Measurements from ENCODE around the gene GNG10.
"Not testable (repeated sequence)": the region's sequence is repeated elsewhere in the genome, so short reads cannot be mapped to it uniquely, and the experiment has no call there.

The GNG10 gene

DNA sequence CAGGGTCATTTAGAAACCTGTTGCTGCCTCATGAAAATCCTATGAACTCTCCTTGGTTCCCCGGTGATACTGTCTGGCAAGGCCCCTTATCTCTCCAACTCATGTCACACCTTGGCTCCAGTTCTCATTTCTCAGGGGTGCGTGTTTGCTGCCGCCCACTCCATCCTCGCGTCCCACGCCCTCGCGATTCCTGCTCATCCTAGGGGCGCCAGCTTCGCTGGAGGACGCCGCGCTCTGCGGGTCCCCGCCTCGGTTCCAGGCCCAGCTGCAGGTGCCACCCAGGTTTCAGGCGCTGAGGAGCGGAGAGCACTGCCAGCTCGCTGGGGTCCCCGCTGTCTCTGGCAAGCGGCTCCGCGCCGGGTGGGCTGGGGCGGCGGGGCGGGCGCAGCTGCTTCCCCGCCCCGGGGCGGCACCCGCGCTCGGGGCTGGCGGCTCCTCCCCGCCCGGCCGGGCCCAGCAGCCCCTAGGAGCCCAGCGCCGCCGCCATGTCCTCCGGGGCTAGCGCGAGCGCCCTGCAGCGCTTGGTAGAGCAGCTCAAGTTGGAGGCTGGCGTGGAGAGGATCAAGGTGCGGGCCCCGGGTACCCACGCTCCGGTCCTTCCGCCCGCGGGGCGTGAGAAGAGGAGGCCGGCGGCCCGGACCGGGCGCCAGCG is at the start of gene GNG10:
GNG10 (plus strand) TSS at position 456 of the 652 bp plus-strand sequence; CDS start at position 486, 30 bp downstream.
- peak; percentile 7 for DNase-seq (ENCODE audit: low read depth)

DNA sequence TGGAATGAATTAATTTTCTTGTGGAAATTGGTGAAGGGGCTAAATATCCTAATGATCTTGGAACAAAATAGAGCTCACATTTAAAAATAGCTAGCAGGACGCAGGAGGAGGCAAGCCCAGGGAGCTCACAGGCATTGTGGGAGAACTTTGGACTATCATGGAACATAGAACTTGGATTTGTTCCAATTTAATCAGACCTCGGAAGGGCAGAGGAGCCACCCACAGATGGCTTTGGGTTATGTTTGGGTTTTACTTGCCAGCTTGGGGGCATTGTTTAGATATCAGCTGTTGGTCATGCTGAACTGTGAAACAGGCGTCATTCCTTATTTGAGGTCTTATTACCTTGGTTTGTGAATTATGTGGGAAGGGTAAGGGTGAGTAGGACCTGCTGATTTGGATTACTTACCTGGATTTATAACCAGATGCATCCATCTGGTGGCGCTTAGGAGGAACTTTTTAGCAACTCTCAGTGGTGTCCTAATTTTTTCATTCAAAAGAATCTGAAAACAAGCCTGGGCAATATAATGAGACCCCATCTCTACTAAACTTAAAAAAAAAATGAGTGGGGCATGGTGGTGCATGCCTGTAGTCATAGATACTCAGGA is 47.9 kb upstream of the GNG10 start:
- no peak for DNase-seq (ENCODE audit: low read depth)

GRCh38 chr9:111615928-111616327 is 45.5 kb upstream of the GNG10 start:
- DNase-seq (ENCODE audit: low read depth), result no peak

- DNase-seq (ENCODE audit: low read depth), result not testable (repeated sequence)
Observed at GRCh38 chr9:111617349-111617748, 44.1 kb upstream of the GNG10 start.

DNA sequence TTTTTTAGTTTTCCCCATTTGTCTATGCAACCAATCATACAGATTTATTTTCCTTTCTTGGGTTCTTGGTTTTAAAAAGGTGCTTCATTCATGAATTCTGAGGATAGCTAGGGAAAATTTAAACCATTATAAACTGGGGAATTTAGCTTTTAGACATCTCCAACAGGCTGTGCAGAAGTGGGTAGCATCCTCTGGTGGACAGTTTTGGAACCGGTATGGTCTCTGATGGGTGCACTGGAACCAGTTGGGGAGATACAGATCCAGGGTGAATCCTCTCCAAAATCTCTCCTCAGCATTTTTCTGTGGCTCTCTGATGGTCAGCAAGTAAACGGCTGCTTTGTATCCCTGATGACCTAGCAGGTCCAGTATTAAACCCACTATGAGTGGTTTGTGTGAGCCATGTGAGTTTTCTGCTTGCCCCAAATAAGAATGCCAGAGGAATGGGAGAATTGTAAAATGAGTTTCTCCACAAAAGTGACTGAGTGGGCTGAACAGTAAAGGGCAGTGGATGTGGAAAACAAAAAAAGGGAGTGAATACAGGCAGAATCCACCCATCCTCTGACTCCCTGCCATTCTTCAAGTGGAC is 39.4 kb upstream of the GNG10 start:
- DNase-seq (ENCODE audit: low read depth), result no peak

GRCh38 chr9:111622626-111623025 is 38.8 kb upstream of the GNG10 start:
- no peak for DNase-seq (ENCODE audit: low read depth)

- no peak for DNase-seq (ENCODE audit: low read depth)
Observed at GRCh38 chr9:111627260-111627963, 34.0 kb upstream of the GNG10 start.

GRCh38 chr9:111628411-111628810 is 33.0 kb upstream of the GNG10 start:
- no peak for DNase-seq (ENCODE audit: low read depth)

- no peak for DNase-seq (ENCODE audit: low read depth)
Observed at GRCh38 chr9:111630182-111630963, 31.0 kb upstream of the GNG10 start.

DNA sequence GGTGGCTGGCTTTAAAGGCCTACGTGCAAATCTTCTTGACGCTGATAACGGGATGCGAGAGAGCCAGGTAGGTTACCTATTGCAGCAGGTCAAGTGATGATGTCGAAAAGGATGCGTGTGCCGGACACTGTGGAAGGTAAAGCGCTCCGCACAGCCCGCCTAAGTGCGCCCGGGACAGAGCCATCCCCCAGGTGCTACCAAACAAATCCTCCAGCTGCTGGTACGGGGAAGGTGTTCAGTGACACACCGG is 30.5 kb upstream of the GNG10 start:
- DNase-seq (ENCODE audit: low read depth), result no peak

DNA sequence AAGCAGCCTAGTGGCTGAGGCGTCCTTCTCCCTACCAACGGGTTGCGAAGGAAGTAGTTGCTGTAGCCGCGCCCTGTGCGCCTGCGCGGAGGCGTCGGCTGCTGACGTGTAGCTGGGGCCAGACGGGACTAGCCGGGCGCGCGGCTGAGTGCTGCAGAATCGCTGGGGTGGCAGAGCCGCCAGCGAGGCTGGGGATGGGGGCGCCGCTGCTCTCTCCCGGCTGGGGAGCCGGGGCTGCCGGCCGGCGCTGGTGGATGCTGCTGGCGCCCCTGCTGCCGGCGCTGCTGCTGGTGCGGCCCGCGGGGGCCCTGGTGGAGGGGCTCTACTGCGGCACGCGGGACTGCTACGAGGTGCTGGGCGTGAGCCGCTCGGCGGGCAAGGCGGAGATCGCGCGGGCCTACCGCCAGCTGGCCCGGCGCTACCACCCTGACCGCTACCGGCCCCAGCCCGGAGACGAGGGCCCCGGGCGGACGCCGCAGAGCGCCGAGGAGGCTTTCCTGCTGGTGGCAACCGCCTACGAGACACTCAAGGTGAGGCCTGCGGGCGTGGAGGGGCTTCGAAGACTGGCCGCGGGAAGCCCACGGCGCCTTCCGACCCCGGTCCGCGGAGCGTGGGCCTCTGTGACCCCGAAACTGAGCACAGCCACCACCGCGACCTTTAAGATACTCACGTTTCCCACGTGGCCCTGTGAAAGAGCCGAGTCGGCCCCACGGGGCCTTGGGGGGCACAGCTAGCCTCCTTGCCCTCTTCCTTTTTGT is 30.0 kb upstream of the GNG10 start, which contains the start of gene DNAJC25:
DNAJC25 (plus strand) TSS at position 121 of the 758 bp plus-strand sequence; CDS start at position 195, 74 bp downstream.
- DNase-seq (ENCODE audit: low read depth), result peak; percentile 96

GRCh38 chr9:111632060-111632459 is 29.3 kb upstream of the GNG10 start:
- no peak for DNase-seq (ENCODE audit: low read depth)

DNA sequence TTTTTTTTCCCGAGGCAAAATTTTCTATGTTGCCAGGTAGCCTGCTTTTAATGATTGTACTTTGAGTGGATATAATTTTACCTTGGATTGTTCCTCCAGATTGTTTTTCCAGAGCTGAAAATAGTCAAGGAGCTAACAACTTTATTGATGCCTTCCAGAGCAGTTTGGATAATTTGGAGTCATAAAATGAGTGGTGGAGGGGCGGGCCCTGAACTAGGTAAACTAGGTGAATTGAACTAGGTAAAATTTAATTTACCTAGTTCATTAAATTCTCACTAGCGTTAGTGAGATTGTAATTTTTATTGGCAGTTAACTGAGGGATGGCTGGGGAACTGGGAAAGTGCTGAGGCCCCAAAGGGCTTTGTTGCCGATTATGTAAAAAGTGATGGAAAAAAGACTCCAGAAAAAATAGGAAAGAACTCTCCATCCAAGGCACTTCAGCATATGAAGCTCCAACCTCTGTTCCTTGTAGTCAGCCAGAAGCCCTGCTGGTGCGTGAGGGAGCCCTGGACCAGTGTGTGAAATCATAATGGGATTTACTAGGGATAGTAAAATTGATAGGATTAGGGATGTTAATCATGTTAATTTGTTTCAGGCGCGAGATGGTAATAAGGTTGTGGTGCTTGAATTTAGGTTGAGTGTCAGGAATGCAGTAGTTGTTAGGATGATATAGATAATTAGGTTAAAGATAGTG is 28.6 kb upstream of the GNG10 start:
- DNase-seq (ENCODE audit: low read depth), result no peak

- DNase-seq (ENCODE audit: low read depth), result no peak
Observed at GRCh38 chr9:111633389-111633736, 28.0 kb upstream of the GNG10 start.

DNA sequence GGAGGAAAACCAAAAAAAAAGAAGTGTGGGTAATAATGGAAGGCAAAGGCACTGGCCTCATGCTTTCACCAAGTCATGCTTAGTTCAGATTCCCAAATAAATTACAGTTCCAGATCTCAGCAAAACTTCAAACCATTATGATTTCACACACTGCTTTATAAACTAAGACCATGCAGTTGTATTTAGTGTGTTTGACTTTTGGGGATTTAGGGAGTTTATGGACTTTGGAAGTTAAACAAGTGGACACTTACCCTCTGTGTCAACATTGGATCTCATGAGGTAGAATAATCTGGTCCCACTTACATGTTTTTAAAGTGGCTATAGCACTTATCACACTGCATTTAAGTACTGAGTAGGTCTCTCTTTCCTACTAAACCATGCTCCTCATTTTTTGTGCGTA is 26.5 kb upstream of the GNG10 start:
- no peak for DNase-seq (ENCODE audit: low read depth)

GRCh38 chr9:111637421-111637950 is 23.9 kb upstream of the GNG10 start:
- DNase-seq (ENCODE audit: low read depth), result no peak

DNA sequence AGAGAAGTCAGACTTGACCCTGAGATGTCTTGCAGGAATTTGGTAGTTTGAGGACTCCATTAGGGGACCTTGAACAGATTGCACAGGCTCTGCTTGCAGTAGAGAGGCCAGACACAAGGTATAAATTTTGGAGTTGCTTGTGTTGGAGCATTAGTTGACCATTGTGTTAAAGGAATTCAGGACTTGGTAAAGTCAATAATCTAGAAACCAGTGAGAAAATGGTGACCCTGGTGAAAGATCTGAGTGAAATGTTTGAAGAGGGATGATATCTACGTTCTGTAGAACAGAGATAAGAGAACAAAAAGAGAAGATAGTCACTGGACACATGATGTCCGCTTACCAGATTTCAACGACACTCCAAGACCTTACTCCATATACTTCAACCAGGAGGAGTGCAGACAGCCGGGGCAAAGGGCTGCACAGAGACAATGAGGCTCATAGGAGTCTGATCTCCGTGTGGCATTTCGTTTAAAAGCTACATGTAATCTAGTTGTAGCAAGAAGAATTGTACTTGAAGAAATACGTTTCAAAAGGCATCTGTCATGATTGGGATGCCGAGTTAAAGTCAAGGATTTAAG is 17.1 kb upstream of the GNG10 start:
- DNase-seq (ENCODE audit: low read depth), result no peak

DNA sequence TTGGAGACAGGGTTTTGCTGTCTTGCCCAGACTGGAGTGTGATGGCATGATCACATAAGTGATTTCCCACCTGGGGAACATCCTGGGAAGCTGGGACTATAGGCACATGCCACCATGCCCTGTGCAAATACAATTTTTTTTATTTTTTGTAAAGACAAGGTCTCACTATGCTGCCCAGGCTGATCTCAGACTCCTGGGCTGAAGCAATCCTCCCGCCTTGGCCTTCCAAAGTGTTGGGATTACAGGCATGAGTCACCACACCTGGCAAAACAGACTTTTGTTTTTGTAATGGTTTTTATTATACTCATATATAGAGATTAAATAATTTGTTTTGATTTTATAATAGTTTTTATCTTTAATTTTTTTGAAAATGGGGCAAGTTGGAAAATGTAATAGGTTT is 15.6 kb upstream of the GNG10 start:
- DNase-seq (ENCODE audit: low read depth), result no peak

DNA sequence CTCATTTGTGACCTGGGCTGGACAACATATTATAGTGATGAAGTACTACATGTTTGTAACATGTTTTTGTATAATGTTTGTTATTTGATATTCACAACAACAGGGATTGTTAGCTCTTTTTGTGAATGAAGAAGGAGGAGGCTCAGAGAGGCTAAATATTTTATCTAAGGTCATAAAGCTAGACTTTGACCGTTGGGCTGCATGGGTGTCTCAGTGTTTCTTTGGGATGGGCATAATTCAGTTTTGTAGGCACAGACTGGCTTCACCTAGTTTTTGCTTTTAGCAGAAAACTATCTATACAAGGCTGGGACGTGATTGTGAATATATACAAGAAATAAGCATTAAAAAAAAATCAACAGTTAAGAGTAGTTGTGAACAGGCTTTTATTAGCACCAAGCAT is 15.0 kb upstream of the GNG10 start:
- no peak for DNase-seq (ENCODE audit: low read depth)

DNA sequence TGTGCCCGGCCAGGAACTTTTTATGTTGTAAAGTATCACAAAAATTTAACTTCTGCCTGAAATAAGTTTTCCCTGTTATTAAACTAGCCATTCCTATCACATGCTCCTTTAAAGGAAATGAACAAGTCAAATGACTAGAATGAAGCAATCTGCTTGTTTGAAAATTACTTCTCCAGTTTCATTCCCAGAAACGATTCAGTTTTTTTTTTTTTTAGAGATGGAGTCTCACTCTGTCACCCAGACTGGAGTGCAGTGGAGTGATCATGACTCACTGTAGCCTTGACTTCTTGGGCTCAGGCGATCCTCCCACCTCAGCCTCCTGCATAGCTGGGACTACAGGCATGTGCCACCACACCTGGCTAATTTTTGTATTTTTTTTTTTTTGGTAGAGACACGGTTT is 13.3 kb upstream of the GNG10 start:
- no peak for DNase-seq (ENCODE audit: low read depth)

GRCh38 chr9:111649016-111649415 is 12.4 kb upstream of the GNG10 start:
- no peak for DNase-seq (ENCODE audit: low read depth)

Data from CMK (cell line).